ENCODE results near the gene SLC35F3. TPM values are rescaled to one million over a fixed set of nuclear protein-coding genes. Genes with fewer than 3 reads are reported as not detected.

Gene SLC35F3
- total RNA-seq, 5 donors from 2014 or later (not counting 1 experiment from before 2014, with no cell fraction given): 0.19 to 4.6 (median 1.3) TPM; not detected in 1

DNA sequence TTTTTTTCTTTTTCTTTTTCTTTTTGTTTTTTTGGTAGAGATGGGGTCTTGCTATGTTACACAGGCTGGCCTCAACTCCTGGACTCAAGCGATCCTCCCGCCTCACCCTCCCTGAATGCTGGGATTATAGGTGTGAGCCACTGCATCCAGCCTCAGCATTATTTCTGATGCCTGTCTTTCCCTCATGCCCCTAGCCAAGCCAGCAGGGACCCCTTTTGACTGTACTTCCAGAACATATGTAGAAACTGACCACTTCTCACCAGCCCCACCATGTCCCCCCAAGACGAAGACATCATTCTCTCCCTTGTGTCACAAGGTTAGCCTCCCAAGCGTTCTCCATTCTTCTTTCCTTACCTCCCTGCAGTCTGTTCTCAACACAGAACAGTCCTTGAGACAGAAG, 360.8 kb downstream of the SLC35F3 start:
- H3K9me3 Mint-ChIP-seq: no peaks in the 10 kb centered on the region
- Histone ChIP-seq H3K4me1 (ENCODE audit: control insufficient read depth in 1 of 2, extremely low read depth in 1 of 2, insufficient read depth in 2 of 2, low read length in 2 of 2) (peaks cover 0 to under 1% of the 10 kb centered on the region in 2 experiments), H3K4me3 (ENCODE audit: control insufficient read depth in 1 of 2, extremely low read depth in 1 of 2, low read length in 1 of 2) (no peak overlapping the region), H3K27ac (ENCODE audit: low read length) (no peak overlapping the region), H3K36me3 (ENCODE audit: control insufficient read depth in 2 of 2, extremely low read depth in 1 of 2, insufficient read depth in 1 of 2, low read length in 1 of 2) (no peaks in the 10 kb centered on the region), H3K9me3 (no peaks in the 10 kb centered on the region), H3K27me3 (replicated peaks in 1 of 2; ENCODE audit: control insufficient read depth in 2 of 2, extremely low read depth in 1 of 2, insufficient read depth in 2 of 2, low read length in 1 of 2) (peaks cover 0 to 4% of the 10 kb centered on the region in 2 experiments)
- POLR2A ChIA-PET: no interaction called here
- H3K4me3 Mint-ChIP-seq: no peak overlapping the region
- ATAC-seq (replicated peaks in 1 of 4): no peak
- H3K27me3 Mint-ChIP-seq: no peaks in the 10 kb centered on the region
- 94% methylated on average over 2 of the region's 4 CpGs for WGBS (ENCODE audit: insufficient coverage)
- no peak for DNase-seq
- no peaks in the 10 kb centered on the region for H3K36me3 Mint-ChIP-seq
- no peak overlapping the region for H3K27ac Mint-ChIP-seq
- CTCF ChIA-PET: no interaction called here
- H3K4me1 Mint-ChIP-seq: peaks cover 5% of the 10 kb centered on the region in 3 donors

DNA sequence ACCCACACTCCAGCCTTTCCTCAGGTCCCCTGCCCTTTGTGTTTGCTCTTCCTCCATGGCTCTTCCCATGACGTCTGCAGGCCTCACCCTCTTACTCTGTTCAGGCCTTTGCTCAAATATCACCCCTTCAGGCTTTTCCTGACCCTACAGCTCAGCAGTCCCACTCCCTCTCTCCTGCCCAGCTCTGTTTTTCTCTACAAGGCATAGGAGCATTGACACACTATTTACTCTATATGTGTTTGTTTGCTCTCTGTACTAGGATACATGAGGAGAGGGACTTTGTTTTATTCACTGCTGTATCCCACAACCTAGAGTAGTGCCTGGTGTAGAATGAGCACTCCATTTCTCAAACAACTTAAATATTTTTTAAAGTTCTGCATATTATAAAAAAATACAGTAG, 361.4 kb downstream of the SLC35F3 start:
- no peak overlapping the region for H3K27ac ChIP-seq (ENCODE audit: low read length)
- no peak overlapping the region for H3K4me3 ChIP-seq (ENCODE audit: control insufficient read depth in 1 of 2, extremely low read depth in 1 of 2, low read length in 1 of 2)
- H3K36me3 Mint-ChIP-seq: no peaks in the 10 kb centered on the region
- H3K4me1 Mint-ChIP-seq: peaks cover 0 to 4% (median 1%) of the 10 kb centered on the region in 3 donors
- no peaks in the 10 kb centered on the region for H3K36me3 ChIP-seq (ENCODE audit: control insufficient read depth in 2 of 2, extremely low read depth in 1 of 2, insufficient read depth in 1 of 2, low read length in 1 of 2)
- ChIA-PET CTCF (no interaction called here), POLR2A (no interaction called here)
- 60% methylated on average over 1 of the region's 1 CpG for WGBS (ENCODE audit: insufficient coverage)
- no peak overlapping the region for H3K4me3 Mint-ChIP-seq
- H3K4me1 ChIP-seq (ENCODE audit: control insufficient read depth in 1 of 2, extremely low read depth in 1 of 2, insufficient read depth in 2 of 2, low read length in 2 of 2): no peaks in the 10 kb centered on the region
- H3K27me3 Mint-ChIP-seq: no peaks in the 10 kb centered on the region
- peaks cover 0 to 4% of the 10 kb centered on the region in 2 experiments for H3K27me3 ChIP-seq (replicated peaks in 1 of 2; ENCODE audit: control insufficient read depth in 2 of 2, extremely low read depth in 1 of 2, insufficient read depth in 2 of 2, low read length in 1 of 2)
- DNase-seq: no peak
- H3K9me3 ChIP-seq: no peaks in the 10 kb centered on the region
- no peaks in the 10 kb centered on the region for H3K9me3 Mint-ChIP-seq
- no peak for ATAC-seq (replicated peaks in 1 of 4)
- no peak overlapping the region for H3K27ac Mint-ChIP-seq

DNA sequence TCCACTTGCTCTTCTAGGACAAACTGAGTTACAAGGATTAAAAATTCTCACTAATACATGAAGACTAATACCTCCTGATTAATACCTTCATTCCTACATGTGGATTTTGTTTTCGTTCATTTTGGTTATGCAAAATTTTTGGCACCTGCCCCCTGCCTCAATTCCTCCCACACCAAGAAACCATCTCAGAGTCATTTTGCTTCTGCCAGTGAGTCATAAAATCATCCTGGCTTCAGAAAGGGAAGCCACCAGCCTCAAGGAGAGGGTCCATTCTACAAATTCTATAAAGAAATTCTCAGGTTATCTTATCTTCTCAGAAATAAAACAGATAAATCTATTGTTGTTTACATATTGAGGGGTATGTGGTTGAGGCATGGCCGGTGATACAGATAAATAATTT, 365.6 kb downstream of the SLC35F3 start:
- Histone ChIP-seq H3K4me3 (ENCODE audit: control insufficient read depth in 1 of 2, extremely low read depth in 1 of 2, low read length in 1 of 2) (no peak overlapping the region), H3K27me3 (replicated peaks in 1 of 2; ENCODE audit: control insufficient read depth in 2 of 2, extremely low read depth in 1 of 2, insufficient read depth in 2 of 2, low read length in 1 of 2) (peaks cover 0 to 4% of the 10 kb centered on the region in 2 experiments), H3K4me1 (ENCODE audit: control insufficient read depth in 1 of 2, extremely low read depth in 1 of 2, insufficient read depth in 2 of 2, low read length in 2 of 2) (no peaks in the 10 kb centered on the region), H3K36me3 (ENCODE audit: control insufficient read depth in 2 of 2, extremely low read depth in 1 of 2, insufficient read depth in 1 of 2, low read length in 1 of 2) (no peaks in the 10 kb centered on the region), H3K9me3 (no peaks in the 10 kb centered on the region), H3K27ac (ENCODE audit: low read length) (no peak overlapping the region)
- ATAC-seq (replicated peaks in 1 of 4) (no peak), DNase-seq (no peak)
- Mint-ChIP-seq H3K36me3 (no peaks in the 10 kb centered on the region), H3K27me3 (peaks cover 0 to 8% of the 10 kb centered on the region in 2 donors), H3K4me3 (no peak overlapping the region), H3K4me1 (peaks cover 0 to 13% (median 0%) of the 10 kb centered on the region in 3 donors), H3K27ac (no peak overlapping the region), H3K9me3 (no peaks in the 10 kb centered on the region)
- CTCF ChIA-PET: no interaction called here
- POLR2A ChIA-PET: no interaction called here
- WGBS (ENCODE audit: insufficient coverage): no CpG with 5 or more reads among the region's 2 CpGs

DNA sequence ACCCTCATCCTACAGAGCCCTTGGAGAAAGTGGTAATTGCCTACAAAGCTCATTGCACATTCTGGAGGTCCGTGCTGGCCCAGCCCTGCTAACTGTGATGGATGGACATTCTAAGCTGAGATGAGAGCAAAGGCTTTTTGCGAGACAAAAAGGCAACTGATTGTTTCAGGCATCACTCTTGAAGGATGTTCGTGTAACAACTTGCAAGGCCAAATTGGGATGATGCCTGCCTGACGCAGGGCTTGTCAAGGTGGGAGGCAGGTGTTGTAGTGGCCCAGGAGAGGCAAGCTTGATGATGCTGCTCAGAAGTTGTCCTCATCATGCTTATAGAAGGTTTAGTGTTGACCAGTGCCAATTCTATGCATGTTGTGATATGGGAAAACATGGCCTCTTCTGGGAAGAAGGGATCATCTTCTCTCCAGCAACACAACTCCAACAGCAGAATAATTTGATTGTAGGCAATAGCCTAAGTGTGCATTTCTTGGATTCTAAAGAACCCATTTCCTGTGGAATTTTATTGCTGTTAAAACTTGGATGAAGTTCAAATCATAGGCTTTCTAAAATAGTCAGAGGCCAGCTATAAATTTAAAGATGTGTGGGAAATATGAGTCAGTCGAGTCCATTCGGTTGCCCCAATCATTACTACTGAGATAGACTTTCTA, 366.2 kb downstream of the SLC35F3 start:
- Histone ChIP-seq H3K4me3 (ENCODE audit: control insufficient read depth in 1 of 2, extremely low read depth in 1 of 2, low read length in 1 of 2) (no peak overlapping the region), H3K4me1 (ENCODE audit: control insufficient read depth in 1 of 2, extremely low read depth in 1 of 2, insufficient read depth in 2 of 2, low read length in 2 of 2) (no peaks in the 10 kb centered on the region), H3K27me3 (replicated peaks in 1 of 2; ENCODE audit: control insufficient read depth in 2 of 2, extremely low read depth in 1 of 2, insufficient read depth in 2 of 2, low read length in 1 of 2) (peaks cover 0 to 4% of the 10 kb centered on the region in 2 experiments), H3K27ac (ENCODE audit: low read length) (no peak overlapping the region), H3K36me3 (ENCODE audit: control insufficient read depth in 2 of 2, extremely low read depth in 1 of 2, insufficient read depth in 1 of 2, low read length in 1 of 2) (no peaks in the 10 kb centered on the region), H3K9me3 (no peaks in the 10 kb centered on the region)
- ChIA-PET CTCF (no interaction called here), POLR2A (no interaction called here)
- peaks cover 0 to 13% (median 0%) of the 10 kb centered on the region in 3 donors for H3K4me1 Mint-ChIP-seq
- no peak overlapping the region for H3K4me3 Mint-ChIP-seq
- H3K9me3 Mint-ChIP-seq: no peaks in the 10 kb centered on the region
- WGBS (ENCODE audit: insufficient coverage): 86% methylated on average over 4 of the region's 6 CpGs
- H3K27me3 Mint-ChIP-seq: peaks cover 0 to 12% of the 10 kb centered on the region in 2 donors
- no peak for ATAC-seq (replicated peaks in 1 of 4)
- no peaks in the 10 kb centered on the region for H3K36me3 Mint-ChIP-seq
- no peak for DNase-seq
- no peak overlapping the region for H3K27ac Mint-ChIP-seq

DNA sequence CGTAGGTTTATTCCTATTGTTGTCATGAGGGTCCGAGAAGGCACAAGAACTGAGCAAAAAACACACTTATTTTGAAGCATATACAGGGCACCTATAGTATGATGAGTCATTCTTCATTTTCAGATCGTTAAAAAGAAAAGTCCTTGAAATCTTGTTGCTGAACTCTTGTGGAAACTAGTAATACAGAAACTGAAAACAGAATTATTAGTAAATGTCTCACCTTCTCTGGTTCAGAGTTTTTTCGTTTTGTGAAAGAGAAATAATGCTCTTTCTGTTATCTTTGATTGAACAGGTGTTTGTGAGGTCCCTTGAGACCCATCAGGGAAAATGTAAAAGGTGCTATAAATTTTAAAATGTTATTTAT, 366.7 kb downstream of the SLC35F3 start:
- H3K4me3 Mint-ChIP-seq: no peak overlapping the region
- Histone ChIP-seq H3K27me3 (replicated peaks in 1 of 2; ENCODE audit: control insufficient read depth in 2 of 2, extremely low read depth in 1 of 2, insufficient read depth in 2 of 2, low read length in 1 of 2) (peaks cover 0 to 4% of the 10 kb centered on the region in 2 experiments), H3K9me3 (no peaks in the 10 kb centered on the region), H3K4me3 (ENCODE audit: control insufficient read depth in 1 of 2, extremely low read depth in 1 of 2, low read length in 1 of 2) (no peak overlapping the region), H3K27ac (ENCODE audit: low read length) (no peak overlapping the region), H3K36me3 (ENCODE audit: control insufficient read depth in 2 of 2, extremely low read depth in 1 of 2, insufficient read depth in 1 of 2, low read length in 1 of 2) (no peaks in the 10 kb centered on the region), H3K4me1 (ENCODE audit: control insufficient read depth in 1 of 2, extremely low read depth in 1 of 2, insufficient read depth in 2 of 2, low read length in 2 of 2) (no peaks in the 10 kb centered on the region)
- no CpG with 5 or more reads among the region's 4 CpGs for WGBS (ENCODE audit: insufficient coverage)
- ChIA-PET POLR2A (no interaction called here), CTCF (no interaction called here)
- H3K9me3 Mint-ChIP-seq: no peaks in the 10 kb centered on the region
- peaks cover 0 to 15% of the 10 kb centered on the region in 2 donors for H3K27me3 Mint-ChIP-seq
- no peak for ATAC-seq (replicated peaks in 1 of 4)
- H3K27ac Mint-ChIP-seq: no peak overlapping the region
- no peaks in the 10 kb centered on the region for H3K36me3 Mint-ChIP-seq
- peaks cover 0 to 13% (median 0%) of the 10 kb centered on the region in 3 donors for H3K4me1 Mint-ChIP-seq
- no peak for DNase-seq

DNA sequence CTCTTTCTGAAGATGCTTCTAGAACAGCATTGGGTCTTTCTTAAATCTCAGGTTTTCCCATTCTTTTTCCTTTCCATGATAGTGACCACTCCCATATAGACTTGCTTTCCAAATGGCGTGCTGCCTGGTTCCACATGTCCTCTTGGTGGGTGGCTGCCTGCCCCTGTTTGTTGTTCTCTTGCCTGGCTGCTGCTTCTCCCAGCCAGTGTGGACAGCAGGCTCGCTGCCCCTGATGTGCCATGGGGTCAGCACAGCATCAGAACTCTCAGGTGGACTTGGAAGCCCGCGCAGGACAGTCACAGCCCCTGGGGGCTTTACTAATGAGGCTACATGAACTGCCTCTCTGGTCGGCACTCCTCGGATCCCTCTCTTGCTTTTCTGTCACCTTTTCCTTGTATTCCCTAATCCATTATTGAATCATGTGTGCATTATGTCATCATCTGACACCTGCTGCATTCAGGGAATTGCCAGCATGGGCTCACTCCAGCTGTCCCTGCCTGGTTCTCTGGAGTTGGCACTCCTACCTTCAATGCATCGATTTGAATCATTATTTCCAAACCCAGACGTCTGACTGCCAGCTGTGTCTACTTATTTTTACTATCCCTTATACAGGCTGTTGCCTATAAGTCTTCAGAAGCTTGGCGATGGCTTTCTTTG, 368.3 kb downstream of the SLC35F3 start:
- 93% methylated on average over 8 of the region's 9 CpGs for WGBS (ENCODE audit: insufficient coverage)
- ChIA-PET POLR2A (no interaction called here), CTCF (no interaction called here)
- peaks cover 0 to 4% of the 10 kb centered on the region in 2 experiments for H3K27me3 ChIP-seq (replicated peaks in 1 of 2; ENCODE audit: control insufficient read depth in 2 of 2, extremely low read depth in 1 of 2, insufficient read depth in 2 of 2, low read length in 1 of 2)
- Mint-ChIP-seq H3K36me3 (no peaks in the 10 kb centered on the region), H3K4me1 (peaks cover 0 to 13% (median 0%) of the 10 kb centered on the region in 3 donors), H3K9me3 (no peaks in the 10 kb centered on the region), H3K27me3 (peaks cover 0 to 18% of the 10 kb centered on the region in 2 donors), H3K27ac (no peak overlapping the region), H3K4me3 (no peak overlapping the region)
- ATAC-seq (replicated peaks in 1 of 4): no peak
- no peaks in the 10 kb centered on the region for H3K4me1 ChIP-seq (ENCODE audit: control insufficient read depth in 1 of 2, extremely low read depth in 1 of 2, insufficient read depth in 2 of 2, low read length in 2 of 2)
- no peak overlapping the region for H3K27ac ChIP-seq (ENCODE audit: low read length)
- H3K4me3 ChIP-seq (ENCODE audit: control insufficient read depth in 1 of 2, extremely low read depth in 1 of 2, low read length in 1 of 2): no peak overlapping the region
- H3K9me3 ChIP-seq: no peaks in the 10 kb centered on the region
- no peak for DNase-seq
- no peaks in the 10 kb centered on the region for H3K36me3 ChIP-seq (ENCODE audit: control insufficient read depth in 2 of 2, extremely low read depth in 1 of 2, insufficient read depth in 1 of 2, low read length in 1 of 2)
